Stimulated activated CD8-positive, alpha-beta memory T cell treated with anti-CD3 and anti-CD28 coated beads, Interleukin-2, amount 100 ng/mL, for 48 hours (primary cell): ENCODE results near the gene CIT.
"Not testable (repeated sequence)": the region's sequence is repeated elsewhere in the genome, so short reads cannot be mapped to it uniquely, and the experiment has no call there.

Experiments used
- DNase-seq, 2 donors: peaks; one replicate each; pipeline ENCODE4 v3.0.0-alpha.2; 2020; ENCODE audit warnings: low read depth in 2 of 2

Gene CIT

DNA sequence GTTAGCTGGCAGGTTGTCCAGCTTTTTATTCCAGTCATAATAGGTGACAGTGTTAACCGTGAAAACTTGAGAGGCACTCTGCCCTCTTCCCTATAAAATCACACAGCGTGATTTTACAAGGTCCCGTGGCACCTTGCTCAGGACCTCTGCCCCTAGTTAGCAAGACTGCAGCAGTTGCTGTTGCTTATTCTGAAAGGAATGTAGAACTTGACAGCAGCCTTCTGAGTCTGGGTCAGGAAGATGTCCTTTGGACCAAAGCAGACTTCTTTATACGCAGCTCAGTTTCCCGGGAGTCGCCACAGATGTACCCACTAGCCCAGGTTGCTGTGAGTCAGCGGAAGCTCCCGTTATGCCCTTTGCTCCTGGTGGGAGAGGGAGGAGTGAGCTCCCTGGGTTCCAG lies 196.0 kb downstream of the CIT start:
- DNase-seq, result no peak

DNA sequence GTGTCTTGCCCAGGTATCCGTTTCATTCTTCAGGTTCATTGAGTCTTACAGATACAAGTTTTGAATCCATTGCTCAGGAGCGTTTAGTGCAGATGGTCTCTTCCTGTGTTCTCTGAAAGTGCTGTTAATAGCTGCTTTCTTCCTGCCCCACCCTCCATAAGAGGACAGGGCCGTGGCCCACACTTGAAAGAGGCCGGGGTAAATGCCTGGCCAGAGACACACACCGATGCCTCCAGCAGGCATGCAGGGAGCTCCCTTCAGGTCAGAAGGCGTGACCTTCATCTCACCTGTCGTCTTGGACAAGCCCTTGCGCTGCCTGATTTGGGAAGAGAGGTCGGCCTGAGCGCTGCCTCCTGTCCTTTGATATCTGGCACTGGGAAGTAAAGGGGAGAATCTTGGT lies 197.6 kb downstream of the CIT start:
- no peak for DNase-seq

DNA sequence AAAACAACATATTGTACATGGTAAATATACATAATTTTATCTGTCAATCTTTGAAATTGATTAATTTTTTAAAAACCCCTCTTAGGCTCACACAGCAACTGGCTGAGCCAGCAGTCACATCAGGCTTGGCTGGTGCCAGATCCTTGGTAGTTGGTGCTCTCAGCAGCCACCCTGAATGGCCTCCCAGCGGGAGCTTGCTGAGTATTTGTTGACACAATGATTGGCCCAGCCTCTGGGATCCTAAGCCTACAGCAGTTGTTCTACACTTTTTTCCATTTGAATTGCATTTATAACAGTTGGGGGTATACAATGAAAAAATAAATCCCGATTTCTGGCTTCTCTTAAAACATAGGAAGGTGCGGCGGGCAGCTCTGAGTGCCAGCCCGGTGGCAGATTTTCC lies 198.0 kb downstream of the CIT start:
- DNase-seq, result no peak

DNA sequence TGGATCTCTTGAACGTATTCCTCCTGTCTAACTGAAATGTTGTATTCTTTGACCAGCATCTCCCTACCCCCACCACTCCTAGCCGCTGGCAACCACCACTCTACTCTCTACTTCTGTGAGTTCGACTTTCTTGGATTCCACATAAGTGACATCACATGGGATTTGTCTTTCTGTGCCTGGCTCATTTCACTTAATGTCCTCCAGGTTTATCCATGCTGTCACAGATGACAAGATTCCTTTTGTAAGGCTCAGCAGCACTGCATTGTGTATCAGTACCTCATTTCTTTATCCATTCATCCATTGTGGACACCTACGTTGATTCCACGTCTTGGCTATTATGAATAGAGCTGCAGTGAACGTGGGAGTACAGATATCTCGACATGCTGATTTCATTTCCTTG lies 198.7 kb downstream of the CIT start:
- no peak for DNase-seq

DNA sequence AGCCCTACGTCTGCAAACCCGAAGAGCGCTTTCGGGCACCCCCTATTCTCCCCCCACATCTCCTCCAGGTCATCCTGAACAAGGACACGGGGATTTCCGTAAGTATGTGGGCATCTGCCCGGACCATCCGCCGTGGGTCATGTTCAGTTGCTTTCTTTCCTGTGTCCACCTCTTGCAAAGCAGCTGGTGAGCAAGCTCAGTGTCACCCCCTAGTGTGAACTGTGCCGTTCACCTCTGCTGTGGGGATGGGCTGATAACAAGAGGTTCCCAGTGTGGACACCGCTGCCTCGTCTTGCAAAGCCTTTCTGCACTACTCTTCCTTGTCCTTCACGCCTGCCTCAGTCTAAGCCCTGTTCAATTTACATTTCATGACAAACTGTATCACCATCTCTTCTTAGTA lies 200.5 kb downstream of the CIT start:
- no peak for DNase-seq

DNA sequence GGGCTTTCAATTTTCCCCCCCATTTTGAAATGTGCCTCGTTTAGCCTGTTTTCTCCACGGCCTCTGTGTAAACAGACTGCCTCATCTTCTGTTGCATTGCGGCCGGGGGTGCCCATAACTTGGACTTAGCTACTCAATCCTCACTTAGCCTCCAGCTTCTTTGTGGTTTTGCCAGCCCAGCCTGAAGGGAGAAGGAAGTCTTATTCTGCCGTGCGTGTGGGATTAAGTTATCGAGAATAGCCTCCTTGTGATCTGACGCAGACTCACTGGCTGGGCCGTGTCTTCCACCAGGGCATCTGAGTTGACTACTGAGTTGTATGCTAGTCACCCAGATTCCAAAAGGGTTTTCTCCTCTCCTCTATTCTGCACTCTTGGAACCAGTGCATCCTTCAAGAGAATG lies 201.1 kb downstream of the CIT start:
- no peak for DNase-seq

DNA sequence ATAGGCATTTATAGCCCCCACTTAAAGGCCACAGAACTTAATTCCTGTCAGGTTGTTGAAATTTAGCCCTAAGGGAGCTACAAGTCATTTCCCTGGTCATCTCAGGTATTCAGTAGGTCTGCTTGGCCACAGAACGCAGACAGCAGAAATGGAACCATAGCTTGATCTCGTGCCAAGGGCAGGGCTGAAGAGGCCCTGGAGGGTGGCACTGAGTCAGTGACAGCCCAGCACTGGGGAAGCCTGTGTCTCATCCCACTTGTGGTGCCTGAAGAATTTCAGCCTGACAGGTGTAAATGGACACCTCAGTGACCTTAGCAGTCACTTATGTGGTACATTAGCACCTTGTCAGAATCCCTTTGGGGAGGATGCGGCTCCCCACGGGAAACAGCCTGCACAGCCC lies 202.6 kb downstream of the CIT start:
- no peak for DNase-seq

DNA sequence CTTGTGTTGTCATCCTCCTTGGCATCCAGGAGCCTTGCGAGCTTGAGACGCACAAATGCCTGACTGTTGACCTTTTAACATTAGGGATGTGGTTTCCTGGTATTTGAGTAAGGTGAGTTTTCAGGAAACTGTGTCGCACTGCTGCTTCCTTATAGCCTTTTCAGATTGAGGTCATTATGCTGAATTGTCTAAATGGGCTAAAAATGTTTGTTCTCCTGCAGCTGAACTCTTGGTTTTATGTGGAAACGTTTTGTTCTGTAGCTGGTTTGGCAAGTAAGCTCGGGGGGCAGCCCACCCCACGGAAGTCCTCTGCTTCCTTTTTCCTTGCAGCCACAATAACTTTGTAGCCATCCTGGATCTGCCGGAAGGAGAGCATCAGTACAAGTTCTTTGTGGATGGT lies 203.5 kb downstream of the CIT start:
- DNase-seq, result no peak

DNA sequence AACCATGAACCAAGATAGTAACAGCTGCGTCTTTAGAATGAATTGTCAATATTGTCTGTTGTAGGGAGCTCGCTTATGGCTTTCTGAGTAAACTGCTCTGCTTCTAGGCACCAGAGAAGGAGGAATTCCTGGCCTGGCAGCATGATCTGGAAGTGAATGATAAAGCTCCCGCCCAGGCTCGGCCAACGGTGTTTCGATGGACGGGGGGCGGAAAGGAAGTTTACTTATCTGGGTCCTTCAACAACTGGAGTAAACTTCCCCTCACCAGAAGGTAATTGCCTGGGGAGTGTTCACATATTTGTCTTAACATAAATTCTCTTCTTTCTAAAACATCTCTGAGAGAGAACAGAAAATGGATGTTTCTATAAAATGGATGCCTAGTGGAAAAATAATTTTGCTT lies 204.9 kb downstream of the CIT start:
- no peak for DNase-seq

DNA sequence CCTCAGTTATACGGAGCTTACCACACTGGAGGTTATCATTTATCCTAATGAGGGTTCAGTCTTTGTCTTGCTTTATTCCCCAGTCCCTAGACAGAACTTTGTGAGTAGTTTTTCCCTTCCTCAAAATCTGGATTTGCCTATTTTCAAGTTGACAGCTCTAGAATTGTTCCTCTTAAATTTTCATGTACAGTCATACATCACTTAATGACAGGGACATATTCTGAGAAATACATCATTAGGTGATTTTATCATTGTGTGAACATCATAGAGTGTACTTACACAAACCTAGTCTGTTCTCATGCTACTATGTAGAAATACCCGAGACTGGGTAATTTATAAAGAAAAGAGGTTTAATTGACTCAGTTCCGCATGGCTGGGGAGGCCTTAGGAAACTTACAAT lies 206.1 kb downstream of the CIT start:
- DNase-seq, result no peak

DNA sequence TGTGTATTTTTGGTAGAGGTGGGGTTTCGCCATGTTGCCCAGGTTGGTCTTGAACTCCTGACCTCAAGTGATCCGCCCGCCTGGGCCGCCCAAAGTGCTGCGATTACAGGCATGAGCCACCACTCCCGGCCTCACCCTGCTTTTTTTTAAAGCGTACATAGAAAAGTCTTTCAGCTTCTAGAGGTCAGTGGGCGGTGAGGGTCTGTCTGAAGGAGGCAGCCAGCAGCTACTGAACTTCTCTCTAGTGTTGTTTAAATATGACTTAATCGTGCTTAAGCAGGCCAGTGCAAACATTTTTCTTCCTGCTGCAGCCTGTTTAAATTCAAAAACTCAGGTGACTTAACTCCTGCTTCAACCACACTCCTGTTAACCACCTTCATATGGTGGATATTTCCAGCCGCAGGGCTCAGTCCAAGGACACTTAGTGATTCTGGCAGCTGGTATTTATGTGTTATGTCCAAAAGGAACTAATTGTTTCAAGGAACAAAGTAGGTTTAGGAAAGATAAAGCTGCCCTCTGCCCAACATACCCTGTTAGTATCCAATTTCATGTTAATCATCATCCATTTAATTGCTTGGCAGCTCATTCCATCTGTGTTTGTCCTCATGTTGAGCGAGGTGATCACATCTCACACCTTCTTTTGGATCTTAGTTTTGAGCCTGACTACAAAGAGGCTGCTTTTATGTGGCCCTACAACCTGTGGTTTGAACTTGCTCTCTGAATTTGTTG lies 207.2 kb downstream of the CIT start:
- no peak for DNase-seq

DNA sequence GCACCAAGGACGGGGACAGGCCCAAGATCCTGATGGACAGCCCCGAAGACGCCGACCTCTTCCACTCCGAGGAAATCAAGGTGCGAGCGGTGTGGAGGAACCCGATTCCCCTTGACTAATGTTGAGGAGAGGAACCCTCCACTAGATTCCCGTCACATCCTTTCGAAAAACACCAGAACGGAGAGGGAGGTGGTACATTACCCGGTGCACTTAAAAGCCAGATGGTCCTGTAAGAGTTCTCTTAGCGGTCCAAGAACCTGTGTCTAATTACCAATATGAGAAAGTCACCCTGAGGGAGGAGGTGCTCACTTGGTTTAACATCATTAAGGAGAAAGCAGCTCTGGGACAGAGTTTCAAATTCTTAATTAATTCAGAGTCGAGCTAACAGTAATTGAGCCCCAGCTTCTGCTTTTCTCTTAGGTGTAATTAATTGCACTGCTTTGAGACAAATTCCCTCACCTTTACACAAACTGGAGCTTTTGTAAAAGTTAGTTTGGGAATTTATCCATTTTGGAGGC lies 208.7 kb downstream of the CIT start:
- no peak for DNase-seq

DNA sequence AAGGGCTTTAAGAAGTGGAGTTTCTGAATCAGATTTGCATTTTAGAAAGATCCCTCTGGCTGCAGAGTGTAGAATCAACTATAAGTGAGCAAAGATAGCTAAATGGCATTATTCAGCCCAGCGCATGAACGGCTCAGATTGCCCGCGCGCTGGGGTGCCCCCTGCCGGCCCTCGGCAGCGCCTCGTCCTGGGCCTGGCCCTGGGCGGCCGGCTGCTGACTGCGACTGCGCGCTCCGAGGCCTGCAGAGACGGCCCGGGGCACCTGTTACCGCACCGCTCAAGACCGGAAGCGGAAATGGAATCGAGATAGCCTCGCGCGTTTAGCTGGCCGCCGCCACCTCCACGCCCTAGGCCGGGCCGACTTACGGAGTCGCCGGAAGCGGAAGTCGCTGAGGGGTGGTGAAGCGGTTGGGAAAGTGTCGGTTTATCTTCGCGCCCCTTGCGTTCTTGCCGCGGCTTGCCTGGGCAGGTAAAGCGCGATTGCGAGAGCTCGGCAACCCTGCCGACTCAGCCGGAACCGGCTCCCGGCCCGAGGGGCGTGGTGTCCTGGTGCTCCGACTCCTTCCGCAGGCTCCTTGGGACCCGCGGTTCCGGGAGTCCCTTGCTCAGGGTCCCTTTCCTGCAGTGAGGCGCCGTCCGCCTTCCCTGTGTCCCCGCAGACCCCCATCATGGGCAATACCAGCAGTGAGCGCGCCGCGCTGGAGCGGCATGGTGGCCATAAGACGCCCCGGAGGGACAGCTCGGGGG lies 209.4 kb downstream of the CIT start, which contains the start of gene PRKAB1:
PRKAB1 (plus strand) TSS at position 557 of the 747 bp plus-strand sequence; CDS start at position 669, 112 bp downstream.
- peak; percentile 95 for DNase-seq

DNA sequence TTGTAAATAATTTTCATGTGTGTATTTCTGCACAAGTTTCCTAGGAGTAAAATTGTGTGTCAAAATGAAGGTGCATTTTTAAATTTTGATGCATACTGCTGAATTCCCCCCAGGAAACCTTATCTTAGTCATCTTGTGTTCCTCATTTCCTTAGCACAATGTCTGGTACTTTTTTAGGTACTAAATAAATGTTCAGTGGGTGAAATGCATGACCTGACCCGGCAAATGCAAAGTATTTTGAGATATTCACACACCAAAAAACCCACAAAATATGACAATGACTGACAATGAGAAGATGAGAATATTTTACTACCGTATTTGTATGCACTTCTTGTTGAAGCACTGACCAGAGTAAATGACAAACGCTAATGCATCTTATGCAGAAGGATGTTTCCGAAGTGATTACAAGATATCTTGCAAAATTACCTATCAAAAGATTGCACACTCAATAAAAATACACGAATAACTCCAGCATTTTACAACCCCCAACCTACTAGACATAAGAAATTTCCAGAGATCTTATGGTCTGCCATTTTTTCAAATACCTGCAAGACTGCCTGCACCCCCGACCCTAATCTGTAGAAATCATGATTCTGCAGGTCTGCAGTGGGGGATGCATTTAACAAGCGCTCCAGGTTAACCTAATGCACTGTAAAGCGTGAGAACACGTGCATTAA lies 210.1 kb downstream of the CIT start:
- no peak for DNase-seq

DNA sequence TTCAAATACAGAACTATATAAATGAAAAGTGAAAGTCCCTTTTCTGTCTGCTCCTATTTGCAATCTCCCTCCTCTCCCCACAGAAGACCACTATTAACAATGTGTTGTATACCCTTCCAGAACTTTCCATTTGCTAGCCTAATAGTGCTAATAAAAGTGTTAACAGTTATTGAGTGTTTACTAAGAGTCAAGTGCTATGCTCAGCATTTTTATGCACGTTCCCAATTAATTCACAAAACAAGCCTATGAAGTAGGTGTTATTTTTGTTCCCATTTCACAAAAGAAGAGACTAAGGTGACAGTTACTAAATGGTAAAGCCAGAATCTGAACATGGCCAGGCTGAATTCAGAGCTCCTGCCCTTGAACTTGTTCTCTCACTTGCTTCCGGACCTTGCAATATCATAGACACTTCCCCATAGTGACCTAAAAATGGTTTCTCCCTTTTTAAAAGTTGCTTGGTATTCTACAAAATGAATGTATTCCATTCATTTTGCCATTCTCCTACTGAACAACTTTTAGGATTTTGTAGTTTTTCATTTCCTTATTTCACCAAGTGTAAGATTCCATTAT lies 210.8 kb downstream of the CIT start:
- DNase-seq, result no peak

DNA sequence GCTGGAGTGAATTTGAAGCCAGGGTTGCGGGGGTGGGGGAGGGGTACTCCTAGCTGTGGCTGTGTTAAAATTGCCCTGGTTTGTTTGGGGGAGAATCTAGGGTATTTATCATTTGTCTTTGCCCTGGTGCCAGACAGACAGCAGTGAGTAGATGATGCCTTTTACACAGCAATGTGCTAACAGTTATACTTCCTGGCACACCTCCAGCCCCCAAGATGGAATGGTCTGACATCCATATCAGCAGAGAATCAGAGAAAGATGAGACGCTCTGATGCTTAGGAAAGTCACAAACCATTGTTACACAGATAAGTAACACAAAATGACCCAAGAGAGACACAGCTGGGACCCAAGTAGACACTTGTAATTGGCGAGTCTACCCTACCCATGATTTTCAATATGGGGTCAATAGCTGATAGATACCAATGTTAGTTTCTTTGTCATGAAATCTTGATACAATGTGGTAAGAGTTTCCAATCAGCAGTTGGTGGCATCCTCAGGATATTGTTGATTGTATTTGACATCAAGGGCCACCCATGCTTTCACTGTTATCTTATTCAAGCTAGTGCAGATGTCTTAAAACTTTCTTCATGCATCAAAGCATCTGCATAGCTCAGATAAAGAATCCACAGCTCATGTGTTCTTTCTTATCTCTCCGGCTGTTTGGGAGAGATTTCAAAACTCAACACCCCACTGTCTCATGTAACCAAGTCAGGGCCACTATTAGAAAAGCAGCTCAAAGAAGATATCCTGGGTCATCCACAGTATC lies 211.8 kb downstream of the CIT start:
- DNase-seq, result no peak

DNA sequence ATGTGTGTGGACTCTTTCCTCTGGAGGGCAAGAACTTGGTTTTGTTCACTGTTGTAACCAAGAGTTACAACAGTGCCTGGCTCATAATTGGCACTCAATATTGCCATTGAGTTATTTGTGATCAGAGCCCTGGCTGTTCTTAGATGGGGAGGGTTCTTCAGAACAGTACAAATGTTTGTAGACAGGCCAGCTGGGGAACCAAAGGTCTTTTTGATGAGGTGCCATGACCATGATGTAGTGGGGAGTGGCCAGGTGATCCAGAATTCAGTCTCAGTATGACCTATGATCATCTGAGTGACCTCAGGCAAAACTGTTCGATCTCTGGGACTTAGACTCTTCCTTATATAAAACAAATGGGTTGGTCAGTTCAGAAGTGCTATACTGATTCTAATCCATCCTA lies 212.5 kb downstream of the CIT start:
- no peak for DNase-seq

DNA sequence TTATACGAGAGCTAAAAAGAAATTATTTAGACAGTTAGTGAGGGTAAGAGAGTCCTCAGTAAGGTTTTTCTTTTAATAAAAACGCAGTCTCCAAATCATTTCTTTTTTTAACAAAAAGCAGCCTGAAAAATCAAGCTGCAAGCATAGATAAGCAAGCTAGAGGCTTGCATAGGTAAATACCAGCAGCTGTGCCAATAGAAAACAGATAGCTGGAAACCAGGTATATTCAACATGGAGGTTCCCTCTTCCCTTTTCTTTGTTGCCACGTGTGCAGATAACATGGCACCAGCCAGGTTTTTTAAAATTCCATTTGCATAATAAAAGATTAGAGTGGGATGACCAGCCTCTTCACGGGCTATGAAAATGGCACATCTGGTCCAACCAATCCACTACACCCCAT lies 215.2 kb downstream of the CIT start:
- DNase-seq, result no peak

DNA sequence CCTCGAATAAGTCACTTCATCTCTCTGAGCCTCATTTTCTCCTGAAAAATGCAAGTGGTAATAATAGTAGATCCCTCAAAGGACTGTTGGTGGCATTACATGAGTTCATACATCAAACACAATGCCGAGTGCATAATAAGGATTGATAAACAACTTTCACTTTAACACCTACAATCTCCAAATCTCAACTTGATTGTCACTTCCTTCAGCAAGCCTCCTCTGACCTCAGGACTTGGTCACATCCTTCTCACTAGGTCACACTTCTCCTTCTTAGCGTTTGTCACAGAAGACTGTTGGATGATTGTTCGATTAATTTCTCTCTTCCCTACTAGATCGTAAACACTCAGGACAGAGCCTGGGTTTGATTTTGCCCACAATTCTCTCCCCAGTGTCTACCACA lies 217.0 kb downstream of the CIT start:
- no peak for DNase-seq

DNA sequence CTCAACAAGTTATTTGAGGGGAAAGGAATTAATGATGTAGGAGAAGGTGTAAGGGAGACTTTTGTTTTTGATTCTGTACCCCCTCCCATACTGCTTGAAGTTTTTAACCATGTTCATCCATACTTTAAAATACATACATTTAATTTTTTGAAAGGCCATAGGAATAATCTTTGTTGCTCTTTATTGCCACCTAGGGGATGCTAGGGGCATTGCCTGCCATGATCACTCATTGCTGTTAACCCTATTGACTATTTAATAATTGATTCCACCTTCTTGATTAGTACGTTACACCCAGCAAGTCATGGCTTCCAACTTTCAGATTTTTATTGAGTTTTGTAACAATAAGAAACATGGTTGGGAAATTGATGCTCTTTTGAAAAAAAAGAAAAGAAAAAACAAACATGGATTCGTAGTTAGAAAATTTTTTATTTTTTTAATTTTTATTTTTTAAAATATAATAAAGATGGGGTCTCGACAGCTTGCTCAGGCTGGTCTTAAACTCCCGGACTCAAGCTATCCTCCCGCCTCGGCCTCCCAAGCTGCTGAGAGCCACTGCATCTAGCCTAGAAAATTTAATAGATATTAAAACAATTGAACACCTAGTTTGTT lies 217.7 kb downstream of the CIT start:
- DNase-seq, result no peak

DNA sequence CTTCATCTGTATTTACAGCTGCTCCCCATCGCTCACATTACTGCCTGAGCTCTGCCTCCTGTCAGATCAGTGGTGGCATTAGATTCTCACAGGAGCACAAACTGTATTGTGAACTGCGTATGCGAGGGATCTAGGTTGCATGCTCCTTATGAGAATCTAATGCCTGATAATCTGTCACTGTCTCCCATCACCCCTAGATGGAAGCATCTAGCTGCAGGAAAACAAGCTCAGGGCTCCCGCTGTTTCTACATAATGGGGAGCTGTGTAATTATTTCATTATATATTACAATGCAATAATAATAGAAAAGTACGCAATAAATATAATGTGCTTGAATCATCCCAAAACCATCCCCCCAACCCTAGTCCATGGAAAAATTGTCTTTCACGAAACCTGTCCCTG lies 219.0 kb downstream of the CIT start:
- DNase-seq, result not testable (repeated sequence)
